ENCODE results near the gene THRAP3. TPM values are rescaled to one million over a fixed set of nuclear protein-coding genes. Genes with fewer than 3 reads are reported as not detected.

THRAP3 gene
- total and polyA plus RNA-seq, 9 of the 15 experiments (the other 6 are each of a cell fraction or from before 2014, with no cell fraction given), result 66.2 to 135 (median 113) TPM

DNA sequence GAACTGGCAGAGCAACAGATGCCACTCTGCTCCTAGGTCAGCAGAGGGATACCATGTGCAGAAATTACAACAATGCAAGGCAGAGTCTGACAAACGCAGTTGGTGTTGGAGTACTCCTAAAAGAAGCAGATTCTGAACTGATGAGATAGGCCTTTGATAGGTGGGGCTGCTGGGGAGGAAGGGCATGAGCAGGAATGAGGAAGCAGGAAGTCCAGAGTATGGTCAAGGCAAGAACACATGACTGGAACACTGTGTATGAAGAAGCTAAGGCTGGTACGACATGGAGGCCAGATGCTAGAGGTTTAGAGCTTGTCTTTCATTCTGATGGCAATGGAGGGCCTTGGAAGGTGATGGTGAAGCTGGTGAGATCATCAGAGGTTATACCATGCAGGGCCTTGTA, 11.5 kb upstream of the THRAP3 start (continued):
- no peak for TF ChIP-seq RHOXF2B (CRISPR knock-in tag; conservative IDR thresholded peaks at IDR 0.05)
- TF ChIP-seq ZNF197 (CRISPR knock-in tag; IDR thresholded peaks at IDR 0.05; ENCODE audit: low read depth), result peak; percentile 33; the same call in 1 of the 2 replicates
- no peak for TF ChIP-seq THRAP3 (IDR thresholded peaks at IDR 0.05; ENCODE audit: borderline replicate concordance)
- TF ChIP-seq ELF4 (CRISPR knock-in tag; IDR thresholded peaks at IDR 0.05), result peak; percentile 74
- no peak for TF ChIP-seq ZNF274 (IDR thresholded peaks at IDR 0.05; ENCODE audit: borderline replicate concordance, low read depth, low read length)
- TF ChIP-seq ATF4 (CRISPR knock-in tag; IDR thresholded peaks at IDR 0.05), result no peak
- no peak for TF ChIP-seq PRPF4 (IDR thresholded peaks at IDR 0.05; ENCODE audit: insufficient read depth, low read depth, low read length, poor library complexity, severe bottlenecking)
- TF ChIP-seq BRF2 (IDR thresholded peaks at IDR 0.05; ENCODE audit: borderline replicate concordance, insufficient read depth, insufficient read length), result no peak
- no peak for TF ChIP-seq ZNF263 (CRISPR knock-in tag; IDR thresholded peaks at IDR 0.05; ENCODE audit: borderline replicate concordance)
- no peak for TF ChIP-seq MEF2D (tag; conservative IDR thresholded peaks at IDR 0.05; ENCODE audit: low read depth)
- TF ChIP-seq, protein P1, sequence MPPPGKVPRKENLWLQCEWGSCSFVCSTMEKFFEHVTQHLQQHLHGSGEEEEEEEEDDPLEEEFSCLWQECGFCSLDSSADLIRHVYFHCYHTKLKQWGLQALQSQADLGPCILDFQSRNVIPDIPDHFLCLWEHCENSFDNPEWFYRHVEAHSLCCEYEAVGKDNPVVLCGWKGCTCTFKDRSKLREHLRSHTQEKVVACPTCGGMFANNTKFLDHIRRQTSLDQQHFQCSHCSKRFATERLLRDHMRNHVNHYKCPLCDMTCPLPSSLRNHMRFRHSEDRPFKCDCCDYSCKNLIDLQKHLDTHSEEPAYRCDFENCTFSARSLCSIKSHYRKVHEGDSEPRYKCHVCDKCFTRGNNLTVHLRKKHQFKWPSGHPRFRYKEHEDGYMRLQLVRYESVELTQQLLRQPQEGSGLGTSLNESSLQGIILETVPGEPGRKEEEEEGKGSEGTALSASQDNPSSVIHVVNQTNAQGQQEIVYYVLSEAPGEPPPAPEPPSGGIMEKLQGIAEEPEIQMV (tag; conservative IDR thresholded peaks at IDR 0.05; ENCODE audit: low read depth), result peak; percentile 57
- TF ChIP-seq SMC3 (conservative IDR thresholded peaks at IDR 0.05; ENCODE audit: insufficient read depth, low read depth, low read length), result no peak
- TF ChIP-seq E2F3 (CRISPR knock-in tag; IDR thresholded peaks at IDR 0.05), result no peak
- peak in 1 of 2 experiments; percentile 25 for TF ChIP-seq E2F6 (IDR thresholded peaks at IDR 0.05; ENCODE audit: borderline replicate concordance in 1 of 2, extremely low read depth in 1 of 2, insufficient read depth in 1 of 2, insufficient read length in 1 of 2, low read depth in 1 of 2, low read length in 1 of 2, poor library complexity in 1 of 2, severe bottlenecking in 1 of 2)
- TF ChIP-seq, protein P2, sequence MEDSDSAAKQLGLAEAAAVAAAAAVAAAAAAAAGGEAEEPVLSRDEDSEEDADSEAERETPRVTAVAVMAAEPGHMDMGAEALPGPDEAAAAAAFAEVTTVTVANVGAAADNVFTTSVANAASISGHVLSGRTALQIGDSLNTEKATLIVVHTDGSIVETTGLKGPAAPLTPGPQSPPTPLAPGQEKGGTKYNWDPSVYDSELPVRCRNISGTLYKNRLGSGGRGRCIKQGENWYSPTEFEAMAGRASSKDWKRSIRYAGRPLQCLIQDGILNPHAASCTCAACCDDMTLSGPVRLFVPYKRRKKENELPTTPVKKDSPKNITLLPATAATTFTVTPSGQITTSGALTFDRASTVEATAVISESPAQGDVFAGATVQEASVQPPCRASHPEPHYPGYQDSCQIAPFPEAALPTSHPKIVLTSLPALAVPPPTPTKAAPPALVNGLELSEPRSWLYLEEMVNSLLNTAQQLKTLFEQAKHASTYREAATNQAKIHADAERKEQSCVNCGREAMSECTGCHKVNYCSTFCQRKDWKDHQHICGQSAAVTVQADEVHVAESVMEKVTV (CRISPR knock-in tag; IDR thresholded peaks at IDR 0.05), result no peak
- TF ChIP-seq L3MBTL2 (IDR thresholded peaks at IDR 0.05), result peak; percentile 74
- TF ChIP-seq PYGO2 (tag; IDR thresholded peaks at IDR 0.05), result peak; percentile 56; the same call in 1 of the 2 replicates

All from K562 (cell line).